Gastroesophageal sphincter (tissue), 4 donors: Measurements from ENCODE around the gene RSF1. TPM values are rescaled to one million over a fixed set of nuclear protein-coding genes. Genes with fewer than 3 reads are reported as not detected.

Source experiments
- ATAC-seq: fragments of 150-250 bp; one replicate; pipeline ENCODE4 v1.9.1; 2016; ENCODE audit warnings: mild to moderate bottlenecking, moderate library complexity
- H3K27ac ChIP-seq, 4 donors: fragments of 200-600 bp; sonication (generic) in 3 of 4; 1 replicate in 3 of 4; 2 replicates in 1 of 4; pipeline ENCODE4 v1.5.1; 2016 to 2019
- H3K27me3 ChIP-seq: fragments of 200-600 bp; sonication (generic); one replicate; pipeline ENCODE4 v1.5.1; 2019
- H3K36me3 ChIP-seq, 2 donors: fragments of 200-600 bp; sonication (generic); one replicate each; pipeline ENCODE4 v1.5.1; 2019; ENCODE audit warnings: control low read depth in 1 of 2
- H3K4me1 ChIP-seq, 3 donors: fragments of 200-600 bp; sonication (generic); 1 replicate in 2 of 3; 2 replicates in 1 of 3; pipeline ENCODE4 v1.5.1; 2016 to 2019; ENCODE audit warnings: control low read depth in 2 of 3
- H3K4me3 ChIP-seq, 2 donors: fragments of 200-600 bp; sonication (generic); one replicate each; pipeline ENCODE4 v1.5.1; 2019; ENCODE audit warnings: mild to moderate bottlenecking in 1 of 2, moderate library complexity in 1 of 2
- H3K9me3 ChIP-seq, 3 donors: fragments of 200-600 bp; sonication (generic); one replicate each; pipeline ENCODE4 v1.5.1; 2017 to 2019; ENCODE audit warnings: control low read depth in 2 of 3
- CTCF ChIP-seq, 4 experiments: fragments of 200-600 bp in 2 of 4; fragments of 450-650 bp in 2 of 4; sonication (generic) in 1 of 4; IDR thresholded peaks; one replicate each; pipeline ENCODE4 v1.5.1; 2017 to 2019; ENCODE audit warnings: antibody characterized with exemption in 4 of 4, mild to moderate bottlenecking in 2 of 4, moderate library complexity in 2 of 4
- EP300 ChIP-seq: sonication (generic); formaldehyde crosslinking; IDR thresholded peaks from one replicate; pipeline ENCODE4 v1.6.1; 2017; ENCODE audit warnings: antibody characterized with exemption, mild to moderate bottlenecking
- POLR2A ChIP-seq, 2 donors: fragments of 450-650 bp; IDR thresholded peaks; one replicate each; pipeline ENCODE4 v1.6.1; 2017; ENCODE audit warnings: antibody characterized with exemption in 2 of 2, mild to moderate bottlenecking in 2 of 2, moderate library complexity in 1 of 2
- POLR2AphosphoS5 ChIP-seq: sonication (generic); formaldehyde crosslinking; IDR thresholded peaks from one replicate; pipeline ENCODE4 v1.6.1; 2017; ENCODE audit warnings: antibody characterized with exemption
- WGBS, 2 donors: methylation state at CpG; one replicate each; pipeline ENCODE4 v1.1.5; 2018; ENCODE audit warnings: low coverage in 1 of 2; 5-methylcytosine and 5-hydroxymethylcytosine counted together
- total RNA-seq, 4 donors: library from RNA; depleted of rRNA; stranded (reverse); fragments of >200 nt; gene quantifications; one replicate each; pipeline ENCODE4 v1.1.0, GENCODE V29; 2016

RSF1 gene
- total RNA-seq, 4 donors from 2014 or later = 63.9 to 99.1 (median 80.8) TPM

GRCh38 chr11:77658213-77659013 is 162.1 kb downstream of the RSF1 start:
- no peaks in the 10 kb centered on the region for H3K9me3 ChIP-seq
- ATAC-seq = no peak
- no peak overlapping the region for H3K27ac ChIP-seq
- H3K4me1 ChIP-seq = no peaks in the 10 kb centered on the region
- 77 to 86% methylated on average over 4 of the region's 4 CpGs for whole genome bisulfite sequencing, 2 donors
- TF ChIP-seq POLR2A (IDR thresholded peaks at IDR 0.05) = no peak
- TF ChIP-seq EP300 = no peak
- TF ChIP-seq CTCF (IDR thresholded peaks at IDR 0.05) = no peak
- no peak for TF ChIP-seq POLR2AphosphoS5
- H3K4me3 ChIP-seq = no peak overlapping the region
- no peaks in the 10 kb centered on the region for H3K27me3 ChIP-seq
- H3K36me3 ChIP-seq = no peaks in the 10 kb centered on the region

GRCh38 chr11:77656362-77656761 is 164.2 kb downstream of the RSF1 start:
- no peak for ATAC-seq
- no peaks in the 10 kb centered on the region for H3K27me3 ChIP-seq
- no peak overlapping the region for H3K27ac ChIP-seq
- no peaks in the 10 kb centered on the region for H3K36me3 ChIP-seq
- 85 to 92% methylated on average over 4 to 7 of the region's 7 CpGs for WGBS, 2 donors
- no peak for TF ChIP-seq CTCF (IDR thresholded peaks at IDR 0.05)
- TF ChIP-seq POLR2A (IDR thresholded peaks at IDR 0.05) = no peak
- TF ChIP-seq EP300 = no peak
- TF ChIP-seq POLR2AphosphoS5 = no peak
- H3K4me1 ChIP-seq = no peaks in the 10 kb centered on the region
- H3K9me3 ChIP-seq = no peaks in the 10 kb centered on the region
- no peak overlapping the region for H3K4me3 ChIP-seq

GRCh38 chr11:77654770-77655434 is 165.6 kb downstream of the RSF1 start:
- H3K4me3 ChIP-seq = no peak overlapping the region
- H3K36me3 ChIP-seq = no peaks in the 10 kb centered on the region
- WGBS, 2 donors = 73 to 85% methylated on average over 4 of the region's 4 CpGs
- no peak overlapping the region for H3K27ac ChIP-seq
- ATAC-seq = no peak
- H3K9me3 ChIP-seq = no peaks in the 10 kb centered on the region
- TF ChIP-seq CTCF (IDR thresholded peaks at IDR 0.05) (no peak), EP300 (no peak), POLR2AphosphoS5 (no peak), POLR2A (IDR thresholded peaks at IDR 0.05) (no peak)
- H3K27me3 ChIP-seq = no peaks in the 10 kb centered on the region
- H3K4me1 ChIP-seq = no peaks in the 10 kb centered on the region

- H3K4me1 ChIP-seq = no peaks in the 10 kb centered on the region
- WGBS, 2 donors = 59 to 93% methylated on average over 2 of the region's 3 CpGs
- H3K36me3 ChIP-seq = no peaks in the 10 kb centered on the region
- H3K4me3 ChIP-seq = no peak overlapping the region
- no peaks in the 10 kb centered on the region for H3K27me3 ChIP-seq
- no peak for ATAC-seq
- TF ChIP-seq EP300 (no peak), POLR2A (IDR thresholded peaks at IDR 0.05) (no peak), POLR2AphosphoS5 (no peak), CTCF (IDR thresholded peaks at IDR 0.05) (no peak)
- no peak overlapping the region for H3K27ac ChIP-seq
- H3K9me3 ChIP-seq = no peaks in the 10 kb centered on the region
These were observed 170.4 kb downstream of the RSF1 start for GRCh38 chr11:77650123-77650522.
